LNCAP (cell line): Measurements from ENCODE around the gene COL11A1.

Source experiments
- CTCF ChIP-seq: fragments of 450-650 bp; IDR thresholded peaks from 2 replicates; pipeline ENCODE4 v1.5.1; 2017; ENCODE audit warnings: mild to moderate bottlenecking

The COL11A1 gene

GRCh38 chr1:102891868-102892625, 216.3 kb downstream of the COL11A1 start:
- TF ChIP-seq CTCF, result no peak

GRCh38 chr1:102886638-102887037, 221.7 kb downstream of the COL11A1 start:
- TF ChIP-seq CTCF, result no peak

GRCh38 chr1:102884238-102884637, 224.1 kb downstream of the COL11A1 start:
- no peak for TF ChIP-seq CTCF

- TF ChIP-seq CTCF, result no peak
These were observed 228.8 kb downstream of the COL11A1 start for GRCh38 chr1:102879439-102879993.

GRCh38 chr1:102875756-102876155, 232.6 kb downstream of the COL11A1 start:
- TF ChIP-seq CTCF, result no peak

- no peak for TF ChIP-seq CTCF
These were observed 235.8 kb downstream of the COL11A1 start for GRCh38 chr1:102872526-102872925.

- no peak for TF ChIP-seq CTCF
These were observed 236.2 kb downstream of the COL11A1 start for GRCh38 chr1:102872097-102872496.
